ENCODE measurements around the gene CIPC. TPM values are rescaled to one million over a fixed set of nuclear protein-coding genes. Genes with fewer than 3 reads are reported as not detected.
A peak's percentile ranks its signal among the peaks of the same experiment; 100 is the strongest.

CIPC gene
- total RNA-seq, 1 donor from 2014 or later: 43.2 TPM

DNA sequence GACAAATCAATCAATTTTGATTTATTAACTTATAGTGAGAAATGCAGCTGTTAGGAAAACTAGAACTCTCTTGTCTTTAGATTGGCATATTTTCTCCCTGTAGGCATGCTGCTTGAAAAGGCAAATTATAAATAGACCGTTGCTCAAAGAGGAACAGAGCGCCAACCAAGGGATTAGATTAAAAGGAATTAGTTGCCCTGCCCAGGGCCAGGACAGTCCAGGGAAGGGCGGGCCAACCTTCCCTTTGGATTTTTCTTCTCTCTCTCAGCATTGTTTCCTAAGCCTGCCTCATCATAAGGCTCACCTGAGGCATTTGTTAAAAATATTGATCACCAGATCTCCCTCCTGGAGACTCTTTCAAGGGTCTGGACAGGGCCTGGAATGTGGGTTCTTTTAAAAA lies 8.6 kb downstream of the CIPC start:
- intact Hi-C loops (cut with DNase I): no loop called here
- no peak overlapping the region for H3K27ac ChIP-seq
- peaks cover 0 to 8% of the 10 kb centered on the region in 2 donors for H3K36me3 ChIP-seq

DNA sequence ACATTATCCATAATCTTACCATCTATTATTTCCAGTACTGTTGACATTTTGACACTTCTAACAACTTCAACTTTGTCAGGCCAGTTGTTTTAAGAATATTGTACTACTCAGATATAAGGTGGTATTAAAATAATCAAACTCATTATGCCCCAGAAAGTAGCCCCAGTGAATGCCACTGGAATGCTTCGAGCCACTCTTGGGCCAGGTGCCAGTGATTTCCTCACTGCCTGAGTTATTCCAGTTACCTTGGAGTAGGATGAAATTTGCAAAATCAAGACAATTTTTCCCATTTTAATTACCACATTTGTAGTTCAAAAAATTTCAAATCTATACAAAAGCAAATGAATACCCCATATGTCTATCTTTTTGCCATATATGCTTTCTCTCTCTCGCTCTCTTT lies 9.2 kb downstream of the CIPC start:
- H3K27me3 ChIP-seq: no peaks in the 10 kb centered on the region
- H3K27ac ChIP-seq: no peak overlapping the region
- TF ChIP-seq POLR2A (IDR thresholded peaks at IDR 0.05) (no peak), POLR2AphosphoS5 (IDR thresholded peaks at IDR 0.05; ENCODE audit: insufficient read depth in 1 of 2, low read depth in 1 of 2) (no peak)
- TF ChIP-seq, protein P1, sequence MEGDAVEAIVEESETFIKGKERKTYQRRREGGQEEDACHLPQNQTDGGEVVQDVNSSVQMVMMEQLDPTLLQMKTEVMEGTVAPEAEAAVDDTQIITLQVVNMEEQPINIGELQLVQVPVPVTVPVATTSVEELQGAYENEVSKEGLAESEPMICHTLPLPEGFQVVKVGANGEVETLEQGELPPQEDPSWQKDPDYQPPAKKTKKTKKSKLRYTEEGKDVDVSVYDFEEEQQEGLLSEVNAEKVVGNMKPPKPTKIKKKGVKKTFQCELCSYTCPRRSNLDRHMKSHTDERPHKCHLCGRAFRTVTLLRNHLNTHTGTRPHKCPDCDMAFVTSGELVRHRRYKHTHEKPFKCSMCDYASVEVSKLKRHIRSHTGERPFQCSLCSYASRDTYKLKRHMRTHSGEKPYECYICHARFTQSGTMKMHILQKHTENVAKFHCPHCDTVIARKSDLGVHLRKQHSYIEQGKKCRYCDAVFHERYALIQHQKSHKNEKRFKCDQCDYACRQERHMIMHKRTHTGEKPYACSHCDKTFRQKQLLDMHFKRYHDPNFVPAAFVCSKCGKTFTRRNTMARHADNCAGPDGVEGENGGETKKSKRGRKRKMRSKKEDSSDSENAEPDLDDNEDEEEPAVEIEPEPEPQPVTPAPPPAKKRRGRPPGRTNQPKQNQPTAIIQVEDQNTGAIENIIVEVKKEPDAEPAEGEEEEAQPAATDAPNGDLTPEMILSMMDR (IDR thresholded peaks at IDR 0.05): no peak
- no peaks in the 10 kb centered on the region for H3K9me3 ChIP-seq
- H3K4me1 ChIP-seq: peaks cover 79% of the 10 kb centered on the region
- H3K4me3 ChIP-seq: no peak overlapping the region
- intact Hi-C loops (cut with DNase I): no loop called here
- peaks cover 0 to 8% of the 10 kb centered on the region in 2 donors for H3K36me3 ChIP-seq
- no peak for DNase-seq (ENCODE audit: extremely low spot score in 2 of 2)

More for the DNA sequence above, 8.6 kb downstream of the CIPC start:
- TF ChIP-seq POLR2AphosphoS5 (IDR thresholded peaks at IDR 0.05; ENCODE audit: insufficient read depth in 1 of 2, low read depth in 1 of 2): no peak
- no peak for DNase-seq (ENCODE audit: extremely low spot score in 2 of 2)
- H3K9me3 ChIP-seq: no peaks in the 10 kb centered on the region
- peaks cover 79% of the 10 kb centered on the region for H3K4me1 ChIP-seq
- H3K4me3 ChIP-seq: no peak overlapping the region
- no peaks in the 10 kb centered on the region for H3K27me3 ChIP-seq

DNA sequence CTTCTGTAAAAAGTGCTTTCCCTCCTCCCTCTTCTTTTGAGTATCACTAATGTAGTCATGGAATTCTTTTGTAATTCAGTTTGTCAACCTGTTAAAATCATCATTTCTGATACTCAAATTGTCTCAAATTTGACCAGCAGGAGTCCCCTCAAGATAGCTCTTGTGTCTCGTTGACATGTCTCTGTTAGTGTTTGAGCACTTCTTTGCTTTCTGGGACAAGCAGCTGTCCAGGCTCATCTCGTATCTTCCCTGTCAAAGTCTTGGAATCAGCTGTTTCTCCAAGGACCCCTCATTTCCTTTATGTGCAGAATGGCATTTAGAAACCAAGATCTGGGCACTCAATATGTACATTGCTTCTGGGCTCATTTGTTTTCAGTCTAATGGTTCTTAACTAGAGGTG lies 10.7 kb downstream of the CIPC start:
- DNase-seq (ENCODE audit: extremely low spot score in 2 of 2): no peak
- no peak for TF ChIP-seq POLR2A (IDR thresholded peaks at IDR 0.05)
- TF ChIP-seq, protein P1 (IDR thresholded peaks at IDR 0.05): no peak
- no peak for TF ChIP-seq POLR2AphosphoS5 (IDR thresholded peaks at IDR 0.05; ENCODE audit: insufficient read depth in 1 of 2, low read depth in 1 of 2)
- Histone ChIP-seq H3K36me3 (peaks cover 0 to 21% of the 10 kb centered on the region in 2 donors), H3K9me3 (no peaks in the 10 kb centered on the region), H3K4me3 (no peak overlapping the region), H3K27ac (no peak overlapping the region), H3K4me1 (peaks cover 67% of the 10 kb centered on the region), H3K27me3 (no peaks in the 10 kb centered on the region)
- intact Hi-C loops (cut with DNase I): no loop called here

DNA sequence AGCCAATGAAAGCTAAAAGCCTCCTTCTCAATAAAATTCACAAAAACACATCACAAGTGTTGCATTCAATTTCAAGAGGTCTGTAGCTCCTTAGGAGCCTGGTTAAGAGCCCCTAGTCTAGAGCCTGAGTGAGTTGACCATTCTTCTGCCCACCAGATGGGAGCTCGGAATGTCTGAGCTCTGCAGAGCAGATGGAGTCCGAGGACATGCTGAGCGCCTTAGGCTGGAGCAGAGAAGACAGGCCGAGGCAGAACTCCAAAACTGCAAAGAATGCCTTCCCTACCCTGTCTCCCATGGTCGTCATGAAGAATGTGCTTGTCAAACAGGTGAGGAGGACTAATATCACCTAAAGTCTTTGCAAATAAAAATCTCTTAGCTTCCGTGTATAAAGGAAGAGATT lies 11.6 kb downstream of the CIPC start:
- H3K9me3 ChIP-seq: no peaks in the 10 kb centered on the region
- TF ChIP-seq POLR2A (IDR thresholded peaks at IDR 0.05) (no peak), POLR2AphosphoS5 (IDR thresholded peaks at IDR 0.05; ENCODE audit: insufficient read depth in 1 of 2, low read depth in 1 of 2) (no peak)
- TF ChIP-seq, protein P1 (IDR thresholded peaks at IDR 0.05): no peak
- H3K27ac ChIP-seq: peak overlapping the region; percentile 81
- no peak overlapping the region for H3K4me3 ChIP-seq
- H3K4me1 ChIP-seq: peaks cover 58% of the 10 kb centered on the region
- no peaks in the 10 kb centered on the region for H3K27me3 ChIP-seq
- H3K36me3 ChIP-seq: peaks cover 0 to 30% of the 10 kb centered on the region in 2 donors
- DNase-seq (ENCODE audit: extremely low spot score in 2 of 2): no peak
- intact Hi-C loops (cut with DNase I): no loop called here

DNA sequence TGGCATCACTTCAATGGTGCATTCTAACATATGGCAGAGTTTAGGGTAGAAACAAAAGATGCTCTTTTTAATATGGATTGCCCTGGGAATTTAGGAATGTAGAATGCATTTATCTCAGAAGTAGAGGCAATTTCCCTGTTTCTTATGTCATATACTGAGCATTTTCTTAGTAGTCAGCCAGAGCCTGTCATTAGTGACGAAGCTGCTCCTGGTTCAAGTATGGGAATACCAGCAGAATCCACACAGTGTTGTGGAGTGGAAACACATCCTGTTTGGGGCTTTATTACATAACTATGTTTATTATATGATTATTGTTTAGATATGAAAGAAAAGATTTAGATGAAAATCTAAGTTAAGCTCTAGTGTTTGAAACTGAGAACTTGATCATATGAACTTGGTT lies 12.2 kb downstream of the CIPC start:
- intact Hi-C loops (cut with DNase I): no loop called here
- H3K27me3 ChIP-seq: no peaks in the 10 kb centered on the region
- no peaks in the 10 kb centered on the region for H3K9me3 ChIP-seq
- H3K4me1 ChIP-seq: peaks cover 52% of the 10 kb centered on the region
- H3K27ac ChIP-seq: peak overlapping the region; percentile 81
- H3K4me3 ChIP-seq: no peak overlapping the region
- TF ChIP-seq POLR2AphosphoS5 (IDR thresholded peaks at IDR 0.05; ENCODE audit: insufficient read depth in 1 of 2, low read depth in 1 of 2) (no peak), POLR2A (IDR thresholded peaks at IDR 0.05) (no peak)
- TF ChIP-seq, protein P1 (IDR thresholded peaks at IDR 0.05): no peak
- DNase-seq (ENCODE audit: extremely low spot score in 2 of 2): no peak
- peaks cover 0 to 36% of the 10 kb centered on the region in 2 donors for H3K36me3 ChIP-seq
